Right ventricle myocardium superior (tissue), 1 donor: ENCODE measurements around the gene STAT6. TPM values are rescaled to one million over a fixed set of nuclear protein-coding genes. Genes with fewer than 3 reads are reported as not detected.
A peak's percentile ranks its signal among the peaks of the same experiment; 100 is the strongest.
"Not testable (repeated sequence)": the region's sequence is repeated elsewhere in the genome, so short reads cannot be mapped to it uniquely, and the experiment has no call there.

Source experiments
- ATAC-seq: fragments of 200-7000 bp; cut with Tn5 transposase; one replicate; pipeline ENCODE4 v1.9.1; 2020; ENCODE audit warnings: mild to moderate bottlenecking; ENCODE audit not compliant: poor library complexity
- DNase-seq: peaks from one replicate; pipeline ENCODE4 v3.0.0-alpha.2; 2020
- intact Hi-C: fragments of 100-400 bp; cut with DNase I; formaldehyde crosslinking; loops from one replicate; pipeline ENCODE4 v1.11.2; 2022
- total RNA-seq: library from RNA; stranded (reverse); fragmentation: NEBNext Ultra II Directional; extraction: Animal tissue kit (Norgen Biotek cat#: 25700); gene quantifications from one replicate; pipeline ENCODE4 v1.2.1, GENCODE V29; 2021
- donor health status: DM: no; HTN: yes; CAD: no; lungs with severe emphysema.

Gene STAT6
- total RNA-seq, 1 donor from 2014 or later, result 49.5 TPM

DNA sequence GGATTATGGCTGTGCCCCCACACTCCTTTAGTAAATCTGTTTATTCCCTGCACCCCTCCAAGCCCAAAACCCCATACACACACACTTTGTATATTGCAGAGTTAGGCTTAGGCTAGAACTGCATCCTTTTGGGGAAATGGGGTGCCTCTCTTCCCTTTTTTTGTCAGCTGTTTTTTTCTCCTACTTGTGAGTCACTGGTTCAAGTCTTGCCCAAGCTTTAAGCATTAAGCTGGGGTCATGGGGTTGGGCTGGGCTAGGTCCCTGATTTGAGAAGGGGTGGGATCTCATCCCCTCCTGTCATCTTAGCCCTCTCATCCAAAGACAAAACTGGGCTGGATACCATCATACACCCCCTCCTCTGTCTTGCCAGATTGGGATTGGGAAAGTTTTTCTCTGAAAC, 18.7 kb upstream of the STAT6 start:
- DNase-seq, result peak; percentile 46
- no peak for ATAC-seq
- intact Hi-C loops, result no loop called here

DNA sequence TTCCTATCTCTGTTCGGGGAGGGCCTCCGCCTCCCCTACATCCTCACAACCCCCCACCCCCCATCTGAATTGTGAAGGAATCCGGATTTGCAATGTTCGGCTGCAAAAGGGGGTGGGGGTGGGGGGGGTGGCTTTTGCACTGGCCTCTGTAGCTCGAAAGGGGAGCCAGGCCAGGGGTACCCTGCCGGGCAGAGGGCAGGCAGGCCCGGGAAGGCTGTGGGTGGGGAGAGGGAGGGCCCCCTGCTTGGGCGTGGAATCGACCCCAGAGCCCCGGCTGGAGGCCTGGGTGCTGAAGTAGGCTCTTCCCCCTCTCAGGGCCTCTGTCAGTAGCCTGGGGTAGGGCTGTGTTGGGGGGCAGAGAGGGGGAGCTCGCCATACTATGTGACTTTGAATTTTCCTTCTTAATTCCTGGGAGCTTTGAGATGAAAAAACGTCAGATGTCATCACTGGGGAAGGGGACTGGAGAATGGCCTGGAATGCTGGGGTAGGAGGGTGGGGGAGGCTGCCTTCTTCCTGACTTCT, 18.2 kb upstream of the STAT6 start:
- intact Hi-C loops, result no loop called here
- DNase-seq (peak; percentile 48), ATAC-seq (no peak)

DNA sequence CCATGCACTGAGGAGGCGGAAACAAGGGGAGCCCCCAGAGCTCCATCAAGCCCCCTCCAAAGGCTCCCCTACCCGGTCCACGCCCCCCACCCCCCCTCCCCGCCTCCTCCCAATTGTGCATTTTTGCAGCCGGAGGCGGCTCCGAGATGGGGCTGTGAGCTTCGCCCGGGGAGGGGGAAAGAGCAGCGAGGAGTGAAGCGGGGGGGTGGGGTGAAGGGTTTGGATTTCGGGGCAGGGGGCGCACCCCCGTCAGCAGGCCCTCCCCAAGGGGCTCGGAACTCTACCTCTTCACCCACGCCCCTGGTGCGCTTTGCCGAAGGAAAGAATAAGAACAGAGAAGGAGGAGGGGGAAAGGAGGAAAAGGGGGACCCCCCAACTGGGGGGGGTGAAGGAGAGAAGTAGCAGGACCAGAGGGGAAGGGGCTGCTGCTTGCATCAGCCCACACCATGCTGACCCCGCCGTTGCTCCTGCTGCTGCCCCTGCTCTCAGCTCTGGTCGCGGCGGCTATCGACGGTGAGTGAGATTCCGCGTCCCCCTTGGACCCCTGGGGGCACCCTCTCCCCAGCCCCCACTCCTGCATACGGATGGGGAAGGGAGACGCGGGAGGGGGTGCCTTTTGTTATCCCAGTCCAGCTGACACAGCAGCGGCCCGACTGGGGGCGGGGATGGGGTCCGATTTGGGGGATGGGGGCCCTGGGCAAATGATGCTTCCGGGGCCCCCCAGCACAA, 17.5 kb upstream of the STAT6 start:
- peak; percentile 44 for DNase-seq
- ATAC-seq, result no peak
- intact Hi-C loops, result no loop called here

DNA sequence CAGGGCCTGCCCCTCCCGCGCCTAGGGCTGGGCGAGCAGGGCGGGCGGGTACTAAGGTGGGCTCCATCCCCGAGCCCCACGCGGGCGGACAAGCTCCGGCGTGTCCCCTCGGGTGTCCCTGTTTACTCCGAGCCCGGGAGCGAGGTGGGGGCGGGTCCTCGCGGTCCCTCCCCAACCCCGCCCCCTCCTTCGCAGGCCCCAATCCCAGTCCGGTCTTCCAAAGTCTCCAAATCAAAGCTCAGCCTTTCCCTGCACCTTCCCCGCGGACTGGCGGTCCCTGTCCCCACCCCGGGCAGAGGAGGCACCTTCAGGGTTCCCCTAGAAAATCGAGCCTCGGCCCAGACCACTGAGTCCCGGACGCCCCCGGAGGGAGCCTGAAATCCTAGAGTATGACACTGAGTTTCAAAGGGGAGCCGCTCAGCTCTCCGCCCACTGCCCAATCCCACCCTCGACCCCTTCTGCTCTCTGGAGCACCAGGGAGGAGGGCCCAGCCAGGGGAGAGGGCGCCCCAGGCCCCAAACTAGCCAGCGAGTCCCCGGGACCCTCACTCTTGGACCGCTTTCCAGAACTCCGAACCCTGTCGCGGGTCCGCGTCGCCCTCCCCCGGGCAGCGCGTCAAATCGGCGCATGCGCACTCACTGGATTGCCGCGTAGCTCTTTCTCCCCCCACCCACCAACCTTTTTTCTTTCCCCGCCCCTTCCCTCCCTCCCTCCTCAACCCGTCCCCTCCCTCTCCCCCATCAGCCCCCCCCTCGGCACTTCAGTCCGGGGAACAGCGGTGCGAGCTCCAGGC, 16.8 kb upstream of the STAT6 start, which contains the start of gene LRP1:
Gene LRP1 (plus strand): TSS at position 758 of the 793 bp plus-strand sequence. CDS start 482 bp downstream, outside the sequence.
- ATAC-seq, result peak; percentile 82
- intact Hi-C loops, result no loop called here
- DNase-seq, result peak; percentile 90

DNA sequence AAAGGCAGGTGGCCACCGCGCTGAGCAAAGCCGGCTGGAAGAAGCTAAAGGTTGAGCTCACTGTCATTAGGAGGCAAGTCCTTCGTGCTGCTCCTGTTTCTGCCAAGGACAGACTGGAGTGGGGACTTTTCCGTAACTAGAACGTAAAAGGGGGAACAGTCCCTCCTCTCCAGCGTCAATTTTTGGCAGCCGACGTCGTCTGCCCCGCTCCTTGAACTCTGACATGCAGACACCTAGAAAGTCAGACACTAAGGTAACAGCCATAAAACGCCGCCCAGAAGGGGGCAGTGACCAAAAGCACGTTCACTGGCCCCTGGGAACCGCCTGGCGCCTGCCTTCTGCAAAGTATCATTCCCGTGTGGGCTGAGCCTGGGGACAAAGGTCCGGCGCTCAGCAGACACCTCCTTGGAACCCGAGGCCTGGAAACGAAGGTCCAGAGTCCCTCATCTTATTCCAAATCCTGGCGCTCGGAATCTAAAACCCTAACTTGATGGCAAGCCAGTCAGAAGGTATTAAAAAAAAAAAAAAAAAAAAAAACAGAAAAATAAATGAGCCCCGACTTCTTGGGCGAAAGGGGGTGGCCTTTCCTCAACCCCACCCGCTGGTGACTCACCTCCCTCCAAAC, 16.1 kb upstream of the STAT6 start:
- DNase-seq (peak; percentile 87), ATAC-seq (peak; percentile 71)
- intact Hi-C loops, result no loop called here

DNA sequence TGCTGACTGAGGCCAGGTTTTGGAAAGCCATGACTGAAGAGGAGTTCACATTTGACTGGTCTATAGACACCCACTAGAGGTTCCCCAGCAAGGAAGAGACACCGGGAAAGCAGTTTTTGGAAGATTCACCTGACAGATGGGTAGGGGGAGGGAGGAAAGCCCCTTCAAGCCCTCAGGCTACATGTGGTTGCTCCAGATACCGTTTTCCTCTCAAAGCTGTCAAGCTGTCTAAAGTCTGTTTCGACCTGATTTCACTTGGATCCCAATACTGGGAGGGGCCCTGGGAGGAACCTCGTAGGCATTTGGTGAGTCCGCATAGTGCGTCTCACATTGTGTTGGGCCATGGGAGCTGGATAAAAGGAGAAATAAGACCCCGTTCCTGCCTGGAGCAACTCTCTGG, 15.4 kb upstream of the STAT6 start:
- no peak for ATAC-seq
- intact Hi-C loops, result no loop called here
- DNase-seq, result no peak

DNA sequence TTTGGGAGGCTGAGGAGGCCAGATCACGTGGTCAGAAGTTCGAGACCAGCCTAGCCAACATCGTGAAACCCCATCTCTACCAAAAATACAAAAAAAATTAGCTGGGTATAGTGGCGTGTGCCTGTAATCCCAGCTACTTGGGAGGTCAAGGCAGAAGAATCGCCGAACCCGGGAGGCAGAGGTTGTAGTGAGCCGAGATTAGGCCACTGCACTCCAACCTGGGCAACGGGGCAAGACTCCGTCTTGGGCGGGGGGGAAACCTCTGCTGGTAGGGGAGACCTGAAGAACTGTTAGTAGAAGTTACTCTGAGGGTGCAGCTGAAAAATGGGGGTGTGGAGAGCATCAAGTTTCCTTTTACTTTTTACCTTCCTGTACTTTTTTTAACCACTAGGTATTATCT, 14.9 kb upstream of the STAT6 start:
- ATAC-seq (no peak), DNase-seq (peak; percentile 23)
- intact Hi-C loops, result no loop called here

DNA sequence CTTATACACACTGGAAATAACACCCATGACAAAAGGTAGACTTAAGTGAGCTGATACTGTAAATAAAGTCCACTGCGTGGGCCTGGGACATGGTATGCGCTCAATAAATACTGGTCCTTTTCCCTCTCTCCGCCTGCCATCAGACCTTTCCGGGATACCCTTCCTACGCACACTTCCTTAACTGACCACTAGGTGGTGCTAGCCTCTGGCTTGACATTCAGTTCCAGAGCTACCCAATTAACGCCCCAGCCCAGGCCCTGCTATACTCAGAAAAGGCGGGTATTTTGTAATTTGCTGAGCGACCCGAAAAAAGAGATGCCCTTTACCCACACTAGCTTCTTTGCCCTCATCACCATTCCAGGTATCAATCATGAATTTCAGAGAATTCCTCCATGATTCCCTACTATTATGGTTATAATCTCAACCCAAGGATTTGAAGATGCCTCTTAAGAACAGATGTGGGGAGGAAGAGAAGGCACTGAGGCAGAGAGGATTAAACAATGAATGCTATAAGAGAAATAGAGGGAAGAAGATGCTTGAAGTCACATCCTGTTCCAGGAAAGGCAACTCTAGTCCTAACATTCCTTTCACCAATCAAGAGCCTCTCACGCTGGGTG, 13.2 kb upstream of the STAT6 start:
- ATAC-seq (peak; percentile 15), DNase-seq (peak; percentile 63)
- intact Hi-C loops, result loop anchor here (2.0 kb wide), 1 partner anchor 52 kb away; no protein-coding TSS in a partner anchor

DNA sequence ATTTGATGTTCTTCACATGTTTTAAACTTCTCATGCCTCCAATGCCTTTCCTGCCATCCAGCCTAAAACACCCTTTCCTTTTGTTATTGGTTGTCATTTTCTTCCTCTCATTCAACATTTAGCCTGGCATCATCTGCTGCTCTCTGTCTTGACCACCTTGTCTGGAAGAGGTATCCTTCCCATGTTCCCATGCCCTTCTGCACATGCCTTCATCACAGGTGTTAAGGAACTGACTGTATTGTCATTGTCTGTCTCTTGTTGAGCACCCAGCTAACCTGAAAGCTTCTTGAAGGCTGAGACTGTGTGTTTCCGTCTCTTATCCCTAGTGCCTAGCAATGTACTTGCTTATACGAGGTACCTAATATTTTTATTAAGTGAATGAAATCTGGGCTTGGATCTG, 12.7 kb upstream of the STAT6 start:
- no peak for DNase-seq
- ATAC-seq, result no peak
- intact Hi-C loops, result loop anchor here (2.0 kb wide), 1 partner anchor 53 kb away; no protein-coding TSS in a partner anchor

DNA sequence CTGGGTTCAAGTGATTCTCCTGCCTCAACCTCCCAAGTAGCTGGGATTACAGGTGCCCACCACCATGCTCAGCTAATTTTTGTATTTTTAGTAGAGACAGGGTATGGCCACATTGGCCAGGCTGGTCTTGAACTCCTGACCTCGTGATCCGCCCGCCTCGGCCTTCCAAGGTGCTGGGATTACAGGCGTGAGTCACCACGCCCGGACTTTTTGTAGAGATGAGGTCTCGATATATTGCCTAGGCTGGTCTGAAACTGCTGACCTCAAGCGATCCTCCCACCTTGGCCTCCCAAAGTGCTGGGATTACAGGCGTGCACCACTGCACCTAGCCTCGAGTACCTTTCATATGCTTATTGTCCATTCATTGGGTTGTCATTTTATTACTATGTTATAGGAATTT, 9.6 kb upstream of the STAT6 start:
- peak; percentile 19 for DNase-seq
- intact Hi-C loops, ATAC-seq: not testable (repeated sequence)

DNA sequence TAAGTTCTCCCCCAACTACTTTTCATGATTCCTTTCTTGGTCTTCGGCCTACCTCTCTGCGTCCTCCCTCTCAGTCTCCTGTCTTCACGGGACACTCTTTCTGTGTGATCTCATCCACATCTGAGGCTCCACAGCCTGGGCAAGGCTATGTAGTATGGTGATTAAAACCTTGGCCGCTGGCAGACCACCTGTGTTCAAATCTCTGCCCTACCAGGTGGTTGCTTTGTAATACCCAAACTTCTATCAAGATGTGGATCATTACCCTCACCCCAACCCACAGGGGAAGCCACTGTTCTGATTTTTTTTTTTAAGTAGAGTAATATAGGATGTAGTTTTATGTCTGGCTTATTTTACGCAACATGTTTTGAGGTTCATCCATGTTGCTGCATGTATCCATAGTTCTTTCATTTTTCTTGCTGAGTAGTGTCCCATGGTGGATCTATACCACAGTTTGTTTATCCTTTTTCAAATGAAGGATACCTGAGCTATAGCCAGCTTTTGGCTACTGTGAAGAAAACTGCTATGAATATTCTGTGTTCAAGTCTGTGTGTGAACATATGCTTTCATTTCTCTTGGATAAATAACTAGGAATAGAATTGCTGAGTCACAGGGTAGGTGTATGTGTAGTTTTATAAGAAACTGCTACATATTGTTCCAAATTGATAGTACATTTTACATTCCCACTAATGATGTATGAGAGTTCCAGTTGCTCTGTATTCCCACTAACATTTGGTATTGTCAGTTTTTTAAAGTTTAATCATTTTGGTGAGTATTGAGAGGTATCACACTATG, 8.3 kb upstream of the STAT6 start:
- intact Hi-C loops, result loop anchor here (10.0 kb wide), 1 partner anchor 365 kb away; the partner anchor contains the start of gene PRIM1
- peak; percentile 9 for ATAC-seq
- DNase-seq, result peak; percentile 30

DNA sequence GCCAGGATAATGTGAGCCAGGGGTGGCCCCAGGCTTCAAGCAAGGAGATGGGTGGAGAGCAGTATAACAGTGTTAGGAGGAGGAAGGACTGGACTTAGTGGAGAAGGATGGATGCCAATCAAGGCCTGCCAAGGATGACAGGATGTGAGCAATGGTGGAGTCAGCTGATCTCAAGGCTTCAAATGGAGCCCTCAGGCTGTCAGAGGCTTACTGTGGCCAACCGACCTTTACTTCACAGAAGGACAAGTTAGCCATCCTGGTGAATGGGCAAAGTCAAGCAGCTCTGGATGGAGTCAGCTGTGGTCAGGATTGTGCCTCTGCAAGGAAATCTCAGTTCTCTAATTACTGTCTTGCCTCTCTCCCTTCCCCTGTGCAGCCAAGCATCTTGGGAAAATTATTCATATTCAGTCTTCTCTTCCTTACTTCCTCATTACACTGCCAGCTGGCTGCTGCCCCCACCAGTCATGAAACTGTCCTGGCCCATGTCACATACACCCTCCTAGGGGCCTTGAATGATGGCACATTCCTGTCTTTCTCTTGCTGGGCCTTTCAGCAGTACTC, 7.6 kb upstream of the STAT6 start:
- DNase-seq, result peak; percentile 59
- intact Hi-C loops, result loop anchor here (10.0 kb wide), 1 partner anchor 364 kb away; the partner anchor contains the start of gene PRIM1
- ATAC-seq, result peak; percentile 69

DNA sequence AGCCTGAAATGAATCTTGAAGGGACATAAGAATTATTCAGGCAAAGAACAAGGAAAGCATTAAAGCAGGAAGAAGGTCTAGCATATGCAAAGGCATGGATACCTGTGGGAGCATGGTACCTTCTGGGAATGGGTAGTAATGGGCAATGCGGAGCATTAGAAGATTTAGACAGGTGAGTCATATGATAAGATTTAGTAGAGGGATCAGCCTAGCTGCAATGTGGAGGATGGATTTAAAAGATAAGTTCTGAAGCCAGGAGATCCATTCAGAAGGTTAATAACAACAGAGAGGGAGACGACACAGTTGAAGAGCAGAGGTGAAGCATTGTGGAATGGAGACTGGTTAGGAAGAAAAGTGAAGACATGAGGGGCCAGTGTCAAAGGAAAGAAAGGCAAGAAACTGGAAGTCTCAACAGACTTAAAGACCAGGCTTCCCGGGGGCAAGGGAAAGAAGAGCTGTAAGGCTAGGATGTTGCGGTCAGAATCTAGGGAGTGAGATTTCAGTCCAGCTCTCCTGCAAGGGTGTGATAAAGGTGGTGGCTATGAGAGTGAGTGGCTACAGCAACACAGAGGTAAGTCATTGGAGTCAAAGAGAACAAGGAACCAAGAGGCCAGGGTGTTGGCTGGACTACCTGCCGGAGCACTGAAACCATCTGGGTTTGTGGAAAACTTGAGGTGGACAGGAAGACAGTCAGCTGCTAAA, 5.6 kb upstream of the STAT6 start:
- intact Hi-C loops, result loop anchor here (10.0 kb wide), 1 partner anchor 362 kb away; the partner anchor contains the start of gene PRIM1
- DNase-seq (no peak), ATAC-seq (no peak)

DNA sequence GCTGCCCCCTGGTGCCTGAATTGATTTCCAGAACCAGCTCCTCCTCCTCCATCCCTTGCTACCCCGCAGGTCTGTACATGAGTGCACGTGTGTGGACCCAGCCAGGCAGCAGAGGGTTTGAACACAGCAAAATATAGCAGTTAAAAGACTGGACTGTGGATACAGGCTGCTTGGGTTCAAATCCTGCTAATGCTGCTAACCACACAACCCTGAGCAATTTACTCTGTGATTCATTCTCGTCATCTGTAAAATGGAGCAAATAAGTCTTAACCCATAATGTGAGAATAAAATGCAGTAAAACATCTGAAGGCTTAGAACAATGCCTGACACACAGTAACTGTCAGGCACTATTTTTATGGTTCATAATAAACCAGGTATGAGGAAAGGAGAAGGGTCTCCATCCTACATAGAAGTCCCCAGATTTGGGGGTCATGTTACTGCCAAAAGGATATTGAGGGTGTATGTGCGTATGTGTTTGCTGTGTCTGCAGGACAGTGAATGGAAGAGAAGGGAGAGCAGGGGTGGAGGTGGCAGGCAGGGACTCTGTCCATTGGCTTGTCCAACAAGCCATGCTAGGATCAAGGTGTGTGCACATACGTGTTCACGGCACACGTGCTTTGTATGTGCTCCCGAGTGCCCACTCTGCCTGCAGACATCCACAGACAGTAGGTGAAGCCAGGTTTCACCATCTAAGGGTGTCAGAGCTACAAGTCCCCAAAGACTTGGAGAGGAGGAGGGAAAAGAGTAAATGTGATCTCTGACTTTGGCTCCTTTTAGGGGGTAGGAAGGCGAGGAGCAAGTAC, 1.5 kb upstream of the STAT6 start:
- ATAC-seq, result no peak
- peak; percentile 22 for DNase-seq
- intact Hi-C loops, result loop anchor here (1.0 to 10.0 kb wide), 2 partner anchors 43 to 358 kb away; partner anchors contain the start of gene PRIM1

DNA sequence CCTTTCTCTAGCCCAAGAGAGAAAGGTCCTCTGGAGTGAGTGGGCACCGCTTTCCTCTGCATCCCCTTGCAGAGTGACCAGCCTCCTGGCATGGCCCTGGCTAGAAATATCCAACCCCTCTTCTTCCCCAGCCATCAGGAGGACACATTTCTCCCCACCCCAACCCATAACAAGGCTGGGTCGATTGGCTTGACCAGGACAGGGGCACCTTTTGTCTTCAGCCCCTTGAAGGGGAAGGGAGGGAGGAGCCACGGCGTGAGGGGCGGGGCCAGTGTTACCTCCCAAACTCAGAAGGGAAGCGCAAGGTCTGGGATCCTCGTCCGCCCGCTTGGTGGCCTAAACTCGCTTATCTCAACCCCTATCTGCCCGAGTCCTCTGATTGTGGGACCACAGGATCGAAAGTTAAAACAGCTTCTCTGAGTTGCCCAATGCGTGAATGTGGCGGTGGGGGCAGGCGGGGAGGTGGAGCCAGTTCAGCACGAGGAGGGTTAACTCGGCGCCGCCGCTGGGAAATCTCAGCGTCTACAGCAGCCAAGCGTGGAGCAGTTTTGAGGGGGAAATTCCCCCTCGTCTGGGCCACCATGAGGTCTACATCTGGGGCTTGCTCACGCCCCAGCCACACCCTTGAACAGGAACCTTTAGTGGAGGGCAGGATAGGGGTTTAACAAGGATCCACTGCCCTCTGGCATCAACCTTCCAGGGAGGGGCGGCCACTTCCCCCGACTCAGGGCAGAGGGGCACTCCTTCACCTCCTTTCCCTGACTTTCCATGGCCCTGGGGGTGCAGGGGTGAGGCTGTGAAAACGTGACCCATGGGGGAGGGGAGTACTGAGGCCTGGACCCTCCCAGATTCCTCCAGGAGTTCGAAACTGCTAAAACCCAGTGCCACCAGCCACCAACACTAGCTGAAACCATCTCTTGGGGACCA, 795 bp downstream of the STAT6 start:
- ATAC-seq (peak; percentile 31), DNase-seq (peak; percentile 86)
- intact Hi-C loops, result loop anchor here (10.0 kb wide), 1 partner anchor 356 kb away; the partner anchor contains the start of gene PRIM1
